Osteocyte (in vitro differentiated cells): ENCODE results near the gene CDC34. TPM values are rescaled to one million over a fixed set of nuclear protein-coding genes. Genes with fewer than 3 reads are reported as not detected.

ENCODE experiments used
- DNase-seq: peaks from one replicate; pipeline ENCODE4 v3.0.0; 2021; ENCODE audit warnings: mixed read lengths; ENCODE audit not compliant: unreplicated experiment; ENCODE audit errors: extremely low spot score
- H3K27ac Mint-ChIP-seq: one replicate; pipeline ENCODE4 v1.8.0; 2021; ENCODE audit warnings: mild to moderate bottlenecking, mixed read lengths; ENCODE audit not compliant: unreplicated experiment
- H3K27me3 Mint-ChIP-seq: one replicate; pipeline ENCODE4 v1.8.0; 2021; ENCODE audit warnings: mixed read lengths; ENCODE audit not compliant: unreplicated experiment
- H3K36me3 Mint-ChIP-seq: one replicate; pipeline ENCODE4 v1.8.0; 2021; ENCODE audit warnings: mixed read lengths; ENCODE audit not compliant: unreplicated experiment
- H3K4me1 Mint-ChIP-seq: one replicate; pipeline ENCODE4 v1.8.0; 2021; ENCODE audit warnings: mixed read lengths; ENCODE audit not compliant: unreplicated experiment
- H3K4me3 Mint-ChIP-seq: one replicate; pipeline ENCODE4 v1.8.0; 2021; ENCODE audit warnings: mild to moderate bottlenecking, moderate library complexity, mixed read lengths; ENCODE audit not compliant: unreplicated experiment
- H3K9me3 Mint-ChIP-seq: one replicate; pipeline ENCODE4 v1.8.0; 2021; ENCODE audit warnings: mixed read lengths; ENCODE audit not compliant: unreplicated experiment
- CTCF ChIP-seq: fragments of 200-600 bp; sonication (generic); IDR thresholded peaks from 2 replicates; pipeline ENCODE4 v1.5.0; 2021; ENCODE audit warnings: antibody characterized with exemption, mild to moderate bottlenecking, moderate library complexity
- total RNA-seq: library from RNA; stranded (reverse); gene quantifications from 2 replicates; pipeline ENCODE4 v1.2.1, GENCODE V29; 2021

CDC34 gene
- total RNA-seq, 1 donor from 2014 or later, result 65.3 TPM

- no peak for TF ChIP-seq CTCF
Observed at GRCh38 chr19:533364-534058, 2.0 kb downstream of the CDC34 start.

GRCh38 chr19:534088-534487 is 2.5 kb downstream of the CDC34 start:
- peak overlapping the region; percentile 97 for H3K27ac Mint-ChIP-seq
- no peak for TF ChIP-seq CTCF
- H3K36me3 Mint-ChIP-seq, result peaks cover 8% of the 10 kb centered on the region
- peak overlapping the region; percentile 88 for H3K4me3 Mint-ChIP-seq
- no peak for DNase-seq
- no peaks in the 10 kb centered on the region for H3K9me3 Mint-ChIP-seq
- no peaks in the 10 kb centered on the region for H3K27me3 Mint-ChIP-seq
- peaks cover 22% of the 10 kb centered on the region for H3K4me1 Mint-ChIP-seq

More at GRCh38 chr19:533364-534058, 2.0 kb downstream of the CDC34 start:
- Mint-ChIP-seq H3K4me1 (peaks cover 22% of the 10 kb centered on the region), H3K27ac (peak overlapping the region; percentile 97), H3K27me3 (no peaks in the 10 kb centered on the region), H3K9me3 (no peaks in the 10 kb centered on the region), H3K36me3 (peaks cover 4% of the 10 kb centered on the region), H3K4me3 (peak overlapping the region; percentile 88)
- DNase-seq, result no peak

GRCh38 chr19:535017-535835 is 3.7 kb downstream of the CDC34 start:
- Mint-ChIP-seq H3K9me3 (no peaks in the 10 kb centered on the region), H3K4me1 (peaks cover 22% of the 10 kb centered on the region), H3K4me3 (no peak overlapping the region), H3K27ac (peak overlapping the region; percentile 54), H3K36me3 (peaks cover 8% of the 10 kb centered on the region), H3K27me3 (no peaks in the 10 kb centered on the region)
- no peak for TF ChIP-seq CTCF
- no peak for DNase-seq

GRCh38 chr19:536031-536880 is 4.7 kb downstream of the CDC34 start:
- DNase-seq, result no peak
- no peak overlapping the region for H3K4me3 Mint-ChIP-seq
- TF ChIP-seq CTCF, result no peak
- peaks cover 8% of the 10 kb centered on the region for H3K36me3 Mint-ChIP-seq
- H3K27me3 Mint-ChIP-seq, result no peaks in the 10 kb centered on the region
- H3K9me3 Mint-ChIP-seq, result no peaks in the 10 kb centered on the region
- peaks cover 17% of the 10 kb centered on the region for H3K4me1 Mint-ChIP-seq
- H3K27ac Mint-ChIP-seq, result no peak overlapping the region
